Measurements from ENCODE around the gene ADCY10.
"Not testable (repeated sequence)": the region's sequence is repeated elsewhere in the genome, so short reads cannot be mapped to it uniquely, and the experiment has no call there.

ADCY10 gene

GRCh38 chr1:167871331-167871730, 42.6 kb downstream of the ADCY10 start:
- Histone ChIP-seq H3K27me3 (no peaks in the 10 kb centered on the region), H3K27ac (no peak overlapping the region), H3K4me3 (no peak overlapping the region), H3K9me3 (no peaks in the 10 kb centered on the region), H3K36me3 (no peaks in the 10 kb centered on the region), H3K4me1 (no peaks in the 10 kb centered on the region)
- TF ChIP-seq, protein P1, sequence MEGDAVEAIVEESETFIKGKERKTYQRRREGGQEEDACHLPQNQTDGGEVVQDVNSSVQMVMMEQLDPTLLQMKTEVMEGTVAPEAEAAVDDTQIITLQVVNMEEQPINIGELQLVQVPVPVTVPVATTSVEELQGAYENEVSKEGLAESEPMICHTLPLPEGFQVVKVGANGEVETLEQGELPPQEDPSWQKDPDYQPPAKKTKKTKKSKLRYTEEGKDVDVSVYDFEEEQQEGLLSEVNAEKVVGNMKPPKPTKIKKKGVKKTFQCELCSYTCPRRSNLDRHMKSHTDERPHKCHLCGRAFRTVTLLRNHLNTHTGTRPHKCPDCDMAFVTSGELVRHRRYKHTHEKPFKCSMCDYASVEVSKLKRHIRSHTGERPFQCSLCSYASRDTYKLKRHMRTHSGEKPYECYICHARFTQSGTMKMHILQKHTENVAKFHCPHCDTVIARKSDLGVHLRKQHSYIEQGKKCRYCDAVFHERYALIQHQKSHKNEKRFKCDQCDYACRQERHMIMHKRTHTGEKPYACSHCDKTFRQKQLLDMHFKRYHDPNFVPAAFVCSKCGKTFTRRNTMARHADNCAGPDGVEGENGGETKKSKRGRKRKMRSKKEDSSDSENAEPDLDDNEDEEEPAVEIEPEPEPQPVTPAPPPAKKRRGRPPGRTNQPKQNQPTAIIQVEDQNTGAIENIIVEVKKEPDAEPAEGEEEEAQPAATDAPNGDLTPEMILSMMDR (IDR thresholded peaks at IDR 0.05): no peak
- intact Hi-C loops (cut with DNase I; ENCODE audit: low total_unique reads): no loop called here
- DNase-seq: no peak

DNA sequence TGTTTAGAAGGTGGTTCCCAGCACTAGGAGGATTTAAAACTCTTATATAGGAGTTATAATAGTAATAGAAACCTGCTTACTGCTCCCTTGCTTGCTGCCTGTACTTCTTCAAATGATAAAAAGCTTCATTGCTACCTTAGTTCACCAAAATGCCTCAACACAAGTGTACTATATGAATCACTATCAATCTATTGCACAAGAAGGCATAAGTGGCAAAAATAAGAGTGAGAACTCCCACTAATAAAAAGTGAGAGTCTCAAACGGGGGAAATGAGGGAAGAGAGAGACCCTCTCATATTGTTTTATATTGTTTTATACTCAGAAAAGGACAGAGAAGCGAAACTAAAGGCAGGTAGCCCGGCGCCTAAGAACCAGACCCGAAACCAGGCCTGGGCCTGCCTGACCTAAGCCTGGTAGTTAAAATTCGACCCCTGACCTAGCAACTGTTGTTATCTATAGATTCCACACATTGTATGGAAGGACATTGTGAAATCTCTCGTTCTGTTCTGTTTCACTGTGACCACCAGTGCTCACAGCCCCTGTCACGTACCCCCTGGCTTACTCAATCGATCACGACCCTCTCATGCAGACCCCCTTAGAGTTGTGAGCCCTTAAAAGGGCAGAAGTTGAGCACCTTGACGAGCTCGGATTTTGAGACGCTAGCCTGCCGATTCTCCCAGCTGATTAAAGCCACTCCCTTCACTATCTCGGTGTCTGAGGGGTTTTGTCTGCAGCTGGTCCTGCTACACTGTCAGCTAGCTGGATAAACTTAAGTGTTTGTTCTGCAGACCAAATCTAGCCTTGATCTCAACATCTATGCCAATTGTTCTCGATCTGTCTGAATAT, 44.6 kb downstream of the ADCY10 start:
- intact Hi-C loops (cut with DNase I; ENCODE audit: low total_unique reads); H3K4me3 ChIP-seq; H3K36me3 ChIP-seq; H3K27ac ChIP-seq; DNase-seq; H3K27me3 ChIP-seq; H3K9me3 ChIP-seq; H3K4me1 ChIP-seq: not testable (repeated sequence)

DNA sequence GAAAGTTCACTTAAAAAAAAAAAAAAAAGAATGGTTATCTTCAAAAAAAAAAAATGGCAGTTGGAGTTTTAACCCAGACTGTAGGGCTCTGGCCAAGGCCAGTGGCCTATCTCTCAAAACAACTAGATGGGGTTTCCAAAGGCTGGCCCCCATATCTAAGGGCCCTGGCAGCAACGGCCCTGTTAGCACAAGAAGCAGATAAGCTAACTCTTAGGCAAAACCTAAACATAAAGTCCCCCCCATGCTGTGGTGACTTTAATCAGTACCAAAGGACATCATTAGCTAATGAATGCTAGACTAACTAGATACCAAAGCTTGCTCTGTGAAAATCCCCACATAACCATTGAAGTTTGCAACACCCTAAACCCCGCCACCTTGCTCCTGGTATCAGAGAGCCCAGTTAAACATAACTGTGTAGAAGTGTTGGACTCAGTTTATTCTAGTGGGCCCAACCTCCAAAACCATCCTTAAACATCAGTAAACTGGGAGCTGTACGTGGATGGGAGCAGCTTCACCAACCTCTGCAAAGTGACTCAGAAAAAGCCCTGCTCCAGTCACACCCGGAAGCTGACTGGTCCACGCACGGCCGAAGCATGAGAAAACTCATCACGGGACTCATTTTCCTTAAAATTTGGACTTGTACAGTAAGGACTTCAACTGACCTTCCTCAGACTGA, 47.1 kb downstream of the ADCY10 start:
- DNase-seq; intact Hi-C loops (cut with DNase I; ENCODE audit: low total_unique reads): not testable (repeated sequence)

GRCh38 chr1:167866326-167866725, 47.6 kb downstream of the ADCY10 start:
- H3K36me3 ChIP-seq; DNase-seq; H3K9me3 ChIP-seq; H3K4me1 ChIP-seq; H3K27ac ChIP-seq; H3K4me3 ChIP-seq; H3K27me3 ChIP-seq; intact Hi-C loops (cut with DNase I; ENCODE audit: low total_unique reads): not testable (repeated sequence)

More for the DNA sequence above, 47.1 kb downstream of the ADCY10 start:
- not testable (repeated sequence) for H3K9me3 ChIP-seq, H3K27me3 ChIP-seq, H3K36me3 ChIP-seq, H3K27ac ChIP-seq, H3K4me3 ChIP-seq, H3K4me1 ChIP-seq

- H3K9me3 ChIP-seq; H3K4me1 ChIP-seq; H3K27me3 ChIP-seq; intact Hi-C loops (cut with DNase I; ENCODE audit: low total_unique reads); H3K27ac ChIP-seq; DNase-seq; H3K36me3 ChIP-seq; H3K4me3 ChIP-seq: not testable (repeated sequence)
Measured at GRCh38 chr1:167865804-167866308, 48.1 kb downstream of the ADCY10 start.

GRCh38 chr1:167865193-167865592, 48.7 kb downstream of the ADCY10 start:
- H3K36me3 ChIP-seq; intact Hi-C loops (cut with DNase I; ENCODE audit: low total_unique reads); DNase-seq; H3K4me3 ChIP-seq; H3K27me3 ChIP-seq; H3K9me3 ChIP-seq; H3K27ac ChIP-seq; H3K4me1 ChIP-seq: not testable (repeated sequence)

DNA sequence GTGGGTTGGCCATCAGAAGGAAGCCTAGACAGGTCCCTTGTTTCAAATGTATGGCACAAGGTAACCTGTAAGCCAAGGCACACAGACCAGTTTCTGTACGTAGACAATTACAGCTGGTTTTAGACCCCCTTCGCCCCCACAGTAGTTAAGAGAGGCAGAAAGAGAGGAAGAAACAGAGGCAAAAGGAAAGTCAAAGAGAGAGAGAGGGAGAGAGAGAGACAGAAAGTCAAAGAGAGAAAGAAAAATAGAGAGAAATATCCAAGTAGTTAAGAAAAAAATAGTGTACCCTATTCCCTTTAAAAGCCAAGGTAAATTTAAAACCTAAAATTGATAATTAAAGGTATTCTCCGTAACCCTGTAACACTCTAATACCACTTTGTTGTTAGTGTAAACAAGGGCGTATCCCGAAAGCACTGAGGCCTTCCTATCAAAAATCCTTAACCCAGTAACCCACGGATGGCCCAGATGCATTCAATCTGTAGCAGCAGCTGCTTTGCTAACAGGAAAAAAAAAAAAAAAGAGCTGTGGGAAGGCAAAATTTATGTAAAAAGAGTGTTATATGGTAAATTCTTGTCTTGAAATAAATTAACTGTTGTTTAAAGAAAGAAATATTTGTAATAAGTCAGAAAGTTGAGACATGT, 49.4 kb downstream of the ADCY10 start:
- intact Hi-C loops (cut with DNase I; ENCODE audit: low total_unique reads): no loop called here
- no peaks in the 10 kb centered on the region for H3K27me3 ChIP-seq
- H3K27ac ChIP-seq: no peak overlapping the region
- no peak for DNase-seq
- H3K36me3 ChIP-seq: no peaks in the 10 kb centered on the region
- TF ChIP-seq, protein P1 (IDR thresholded peaks at IDR 0.05): no peak
- H3K9me3 ChIP-seq: no peaks in the 10 kb centered on the region
- no peak overlapping the region for H3K4me3 ChIP-seq
- H3K4me1 ChIP-seq: no peaks in the 10 kb centered on the region

GRCh38 chr1:167863921-167864279, 50.0 kb downstream of the ADCY10 start:
- Histone ChIP-seq H3K27me3 (no peaks in the 10 kb centered on the region), H3K4me3 (no peak overlapping the region), H3K36me3 (no peaks in the 10 kb centered on the region), H3K4me1 (no peaks in the 10 kb centered on the region), H3K27ac (no peak overlapping the region), H3K9me3 (no peaks in the 10 kb centered on the region)
- TF ChIP-seq, protein P1 (IDR thresholded peaks at IDR 0.05): no peak
- no peak for DNase-seq
- intact Hi-C loops (cut with DNase I; ENCODE audit: low total_unique reads): no loop called here

- DNase-seq; H3K27me3 ChIP-seq; intact Hi-C loops (cut with DNase I; ENCODE audit: low total_unique reads); H3K36me3 ChIP-seq; H3K4me1 ChIP-seq; H3K27ac ChIP-seq; H3K4me3 ChIP-seq; H3K9me3 ChIP-seq: not testable (repeated sequence)
Measured at GRCh38 chr1:167863191-167863920, 50.6 kb downstream of the ADCY10 start.
